Adipose tissue (tissue), 3 donors: Measurements from ENCODE around the gene E2F1. TPM values are rescaled to one million over a fixed set of nuclear protein-coding genes. Genes with fewer than 3 reads are reported as not detected.

Experiments used
- H3K27ac ChIP-seq: one replicate; pipeline ENCODE4 v1.5.1; 2013; ENCODE audit warnings: low read depth, low read length
- WGBS, 3 donors: extraction: QIAGEN DNeasy Blood & Tissue Kit; methylation state at CpG; one replicate each; pipeline ENCODE4 v1.1.7; 2013; 5-methylcytosine and 5-hydroxymethylcytosine counted together
- polyA plus RNA-seq, 3 donors: library from polyadenylated mRNA; stranded (reverse); fragments of 200-250 nt; gene quantifications; one replicate each; pipeline ENCODE4 v1.2.3, GENCODE V29; 2013
- donor health status: healthy with polysubstance abuse.
- donor health status: Bipolar disorder and iron deficiency.
- donor health status: healthy.

Gene E2F1
- polyA plus RNA-seq, result 1 to 10 TPM in 2 of 3 donors, under 1 TPM in 1; 0.59 to 2.0 (median 1.3) TPM

GRCh38 chr20:33686100-33686983 is at the start of gene E2F1:
Gene E2F1, minus strand, starts transcription at chr20:33686385. Its CDS starts 121 bp downstream, at chr20:33686264.
- 2 to 3% (median 2%) methylated on average over 72 to 98 of the region's 101 CpGs for WGBS, 3 donors
- H3K27ac ChIP-seq, result no peak within 1 kb of the TSS

DNA sequence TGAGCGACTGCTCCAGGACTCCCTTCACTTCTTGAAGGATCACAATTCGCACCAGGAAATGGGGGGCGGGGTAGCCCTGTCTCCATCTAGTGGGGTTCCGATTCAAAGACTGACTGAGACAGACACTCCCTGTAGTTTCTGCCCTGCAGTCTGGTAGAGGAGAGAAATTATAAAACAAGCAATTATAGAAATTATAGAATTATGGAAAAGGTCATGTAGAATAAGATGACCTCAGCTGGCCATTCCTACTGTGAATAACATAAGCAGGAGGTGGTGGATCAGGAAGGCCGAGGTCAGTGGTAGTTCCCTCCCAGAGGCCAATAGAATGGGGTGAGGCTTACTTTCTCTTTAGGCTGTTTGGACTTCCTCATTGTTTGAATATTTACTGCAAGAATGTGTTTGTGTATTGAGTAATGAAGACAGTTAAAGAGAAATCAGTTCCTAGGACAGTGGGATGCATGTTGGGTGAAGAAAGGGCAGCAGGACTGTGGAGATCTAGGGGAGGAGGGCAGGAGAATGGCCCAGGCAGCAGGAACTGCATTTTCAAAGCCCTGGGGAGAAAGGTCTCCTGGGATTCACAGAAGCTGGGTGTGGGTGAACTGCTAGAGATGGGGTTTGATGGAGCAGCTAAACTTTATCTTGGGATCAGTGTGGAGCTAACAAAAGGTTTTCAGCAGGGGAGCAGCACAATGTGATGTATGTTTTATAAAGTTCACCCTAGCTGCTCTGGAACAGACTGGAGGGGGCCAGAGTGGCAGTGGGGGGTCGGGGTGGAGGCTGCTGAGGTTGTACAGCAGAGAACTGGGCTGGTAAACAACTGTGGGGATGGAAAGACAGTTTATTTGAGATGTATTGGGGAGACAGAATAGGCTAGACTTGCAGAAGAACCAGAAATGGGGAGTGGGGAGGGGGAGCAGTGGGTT is 47.7 kb upstream of the E2F1 start:
- WGBS, 3 donors, result 27 to 69% (median 34%) methylated on average over 6 of the region's 6 CpGs
- no peak overlapping the region for H3K27ac ChIP-seq

- 1% methylated on average over 41 to 68 of the region's 68 CpGs for WGBS, 3 donors
- H3K27ac ChIP-seq, result no peak overlapping the region
These were observed 46.2 kb upstream of the E2F1 start for GRCh38 chr20:33732166-33732970.

- no peak within 1 kb of the TSS for H3K27ac ChIP-seq
- 2 to 3% (median 3%) methylated on average over 43 to 57 of the region's 57 CpGs for WGBS, 3 donors
These were observed 45.5 kb upstream of the E2F1 start, which contains the start of gene ZNF341 for GRCh38 chr20:33731693-33732165. Gene ZNF341, plus strand, starts transcription at chr20:33731996. Its CDS starts 26 bp downstream, at chr20:33732022.

GRCh38 chr20:33730946-33731692 is 44.9 kb upstream of the E2F1 start:
- 77 to 82% (median 80%) methylated on average over 18 of the region's 18 CpGs for WGBS, 3 donors
- no peak overlapping the region for H3K27ac ChIP-seq

DNA sequence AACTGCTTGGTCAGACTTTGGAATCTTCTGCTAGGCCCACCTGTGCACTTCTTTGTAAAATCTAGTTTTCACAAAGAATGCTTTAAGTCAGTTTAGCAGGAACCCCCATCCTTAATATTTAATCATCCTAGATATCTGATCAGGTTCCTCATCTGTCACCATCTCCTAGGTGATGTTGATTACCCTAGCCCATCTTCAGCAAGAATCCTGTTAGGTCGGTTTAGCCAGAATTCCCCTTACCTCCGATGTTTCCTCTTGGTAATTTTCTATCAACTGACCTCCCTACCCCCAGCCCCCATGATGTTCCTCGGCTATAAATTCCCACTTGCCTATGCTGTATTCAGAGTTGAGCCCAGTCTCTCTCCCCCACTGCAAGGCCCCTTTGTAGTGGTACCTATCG is 42.9 kb upstream of the E2F1 start:
- H3K27ac ChIP-seq, result no peak overlapping the region
- WGBS, 3 donors, result 58 to 84% (median 81%) methylated on average over 4 of the region's 4 CpGs

DNA sequence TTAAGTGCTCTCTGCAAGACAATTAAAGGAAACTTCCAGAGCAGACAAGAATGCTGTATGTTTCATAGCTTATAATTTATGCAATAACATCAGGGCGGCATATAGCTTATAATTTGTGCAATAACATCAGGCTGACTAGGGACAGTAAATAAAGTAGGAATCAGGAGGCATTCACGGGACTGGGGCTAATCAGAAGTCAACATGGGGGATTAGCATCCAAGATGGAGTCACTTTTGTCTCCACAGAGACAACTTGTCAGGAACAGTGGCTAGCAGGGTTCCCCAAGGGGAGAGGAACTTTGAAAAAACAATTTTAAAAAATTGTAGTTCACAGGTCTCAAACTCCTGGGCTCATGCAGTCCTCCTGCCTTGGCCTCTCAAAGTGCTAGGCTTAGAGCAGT is 42.3 kb upstream of the E2F1 start:
- WGBS, 3 donors, result 84 to 92% (median 84%) methylated on average over 2 of the region's 2 CpGs
- H3K27ac ChIP-seq, result no peak overlapping the region

DNA sequence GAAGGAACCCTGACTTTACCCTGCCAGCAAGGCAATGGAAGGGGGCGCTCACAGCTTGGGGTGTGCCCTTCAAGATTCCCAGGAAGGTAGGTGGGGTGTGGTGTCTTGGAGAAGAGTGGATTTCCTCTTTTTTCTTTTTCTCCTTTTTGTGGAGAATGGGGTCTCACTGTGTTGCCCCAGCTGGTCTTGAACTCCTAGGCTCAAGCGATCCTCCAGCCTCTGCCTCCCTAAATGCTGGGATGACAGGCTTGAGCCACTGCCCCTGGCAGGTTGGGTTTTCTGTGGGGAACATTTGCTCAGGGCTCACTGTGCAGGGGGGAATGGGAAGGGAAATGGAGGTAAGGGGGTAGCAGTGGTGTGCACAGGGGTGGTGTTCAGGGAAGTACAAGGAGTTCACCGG is 41.6 kb upstream of the E2F1 start:
- 87 to 93% (median 90%) methylated on average over 3 of the region's 3 CpGs for WGBS, 3 donors

DNA sequence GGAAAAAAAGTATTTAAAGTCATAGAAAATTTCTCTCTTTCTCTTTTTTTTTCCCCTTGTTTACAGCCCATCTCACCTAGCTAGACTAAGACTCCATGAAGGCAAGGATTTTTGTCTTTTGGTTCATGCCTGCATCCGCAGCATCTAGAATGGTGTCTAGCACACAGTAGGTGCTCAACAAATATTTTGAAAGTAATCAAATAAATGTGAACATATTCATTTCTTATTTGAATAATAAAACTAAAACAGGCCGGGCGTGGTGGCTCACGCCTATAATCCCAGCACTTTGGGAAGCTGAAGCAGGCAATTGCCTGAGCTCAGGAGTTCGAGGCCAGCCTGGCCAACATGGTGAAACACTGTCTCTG is 40.9 kb upstream of the E2F1 start:
- 92 to 94% (median 93%) methylated on average over 5 of the region's 5 CpGs for WGBS, 3 donors
- no peak overlapping the region for H3K27ac ChIP-seq

More for the DNA sequence above, 41.6 kb upstream of the E2F1 start:
- H3K27ac ChIP-seq, result no peak overlapping the region

DNA sequence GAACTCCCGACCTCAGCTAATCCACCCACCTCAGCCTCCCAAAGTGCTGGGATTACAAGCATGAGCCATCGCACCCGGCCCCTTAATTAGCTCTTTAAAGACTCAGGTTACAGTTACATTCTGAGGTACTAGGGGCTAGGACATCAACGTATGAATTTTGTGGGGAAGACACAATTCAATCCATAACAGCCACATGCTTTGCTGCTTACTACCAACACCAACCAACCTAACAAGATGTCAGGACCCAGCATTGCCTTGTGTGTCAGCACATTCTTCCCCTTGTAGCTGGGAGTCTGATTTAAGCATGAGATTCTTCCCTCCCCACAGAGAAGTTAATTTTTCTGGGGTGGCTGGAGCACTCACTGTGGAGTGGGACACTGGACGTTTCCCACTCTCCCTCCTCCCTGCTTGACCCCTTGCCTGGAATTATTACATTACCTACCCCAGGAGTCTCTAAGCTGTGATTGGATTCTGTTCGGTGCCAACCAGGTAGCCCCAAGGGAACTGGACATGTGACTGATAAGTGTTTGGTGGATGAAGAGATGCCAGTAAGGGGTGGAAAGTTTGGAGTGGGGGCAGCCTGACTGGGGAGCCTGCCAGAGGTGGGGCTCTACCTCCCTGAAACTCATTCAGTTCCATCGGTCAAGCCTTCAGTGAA is 39.6 kb upstream of the E2F1 start:
- no peak overlapping the region for H3K27ac ChIP-seq
- 74 to 75% (median 75%) methylated on average over 7 of the region's 7 CpGs for WGBS, 3 donors

- 70 to 84% (median 73%) methylated on average over 14 of the region's 14 CpGs for WGBS, 3 donors
- H3K27ac ChIP-seq, result no peak overlapping the region
These were observed 38.4 kb upstream of the E2F1 start for GRCh38 chr20:33724439-33725094.

GRCh38 chr20:33721391-33722140 is 35.4 kb upstream of the E2F1 start:
- no peak overlapping the region for H3K27ac ChIP-seq
- 92 to 95% (median 94%) methylated on average over 11 of the region's 11 CpGs for WGBS, 3 donors

GRCh38 chr20:33719989-33720709 is 34.0 kb upstream of the E2F1 start, which contains the start of gene PXMP4:
Gene PXMP4, minus strand, starts transcription at chr20:33720310. Its CDS starts 103 bp downstream, at chr20:33720207.
- WGBS, 3 donors, result 2 to 3% (median 3%) methylated on average over 46 of the region's 46 CpGs
- no peak within 1 kb of the TSS for H3K27ac ChIP-seq

DNA sequence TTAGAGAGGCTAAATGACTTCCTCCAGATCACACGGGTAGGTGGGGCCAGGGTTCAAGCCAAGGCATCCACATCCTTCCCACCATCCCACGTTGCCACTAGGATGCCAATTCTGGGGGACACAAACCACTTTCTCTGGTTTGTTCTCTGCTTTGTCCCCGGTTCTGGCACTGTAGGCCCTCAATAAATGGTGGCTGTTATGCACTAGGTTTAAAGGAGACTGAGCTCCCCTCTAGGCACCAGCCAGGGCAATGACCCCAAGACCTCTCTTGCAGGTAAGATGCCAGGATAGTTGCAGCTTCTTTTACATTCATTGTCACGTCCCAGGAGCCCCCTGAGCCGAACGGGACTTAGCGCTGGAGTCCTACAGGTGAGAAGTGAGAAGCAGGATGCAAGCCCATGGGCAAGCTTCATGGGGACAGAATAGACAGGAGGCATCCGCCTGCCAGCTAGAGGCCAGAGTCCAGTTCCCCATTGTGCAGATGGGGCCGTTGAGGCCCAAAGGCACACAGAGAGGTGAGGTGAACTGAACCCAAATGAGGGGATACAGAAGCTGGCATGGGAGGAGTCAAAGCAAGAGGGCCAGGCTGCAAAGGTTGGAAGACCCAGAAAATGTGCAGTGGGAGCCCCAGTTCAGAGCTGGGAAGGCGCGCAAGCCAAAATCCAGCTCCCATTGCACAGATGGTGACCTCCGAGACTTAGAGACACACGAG is 33.2 kb upstream of the E2F1 start:
- 40 to 53% (median 44%) methylated on average over 13 of the region's 13 CpGs for WGBS, 3 donors

GRCh38 chr20:33716498-33716897 is 30.3 kb upstream of the E2F1 start:
- WGBS, 3 donors, result 86 to 92% (median 90%) methylated on average over 2 of the region's 2 CpGs
- no peak overlapping the region for H3K27ac ChIP-seq

More for the DNA sequence above, 33.2 kb upstream of the E2F1 start:
- H3K27ac ChIP-seq, result no peak overlapping the region
